Stimulated activated CD4-positive, alpha-beta T cell treated with anti-CD3 and anti-CD28 coated beads, Interleukin-4, amount 100 ng/mL, for 48 hours (primary cell): Measurements from ENCODE around the gene SEC31A.

Experiments
- DNase-seq, 2 donors: peaks; one replicate each; pipeline ENCODE4 v3.0.0-alpha.2; 2020; ENCODE audit warnings: low read depth in 2 of 2

The SEC31A gene

DNA sequence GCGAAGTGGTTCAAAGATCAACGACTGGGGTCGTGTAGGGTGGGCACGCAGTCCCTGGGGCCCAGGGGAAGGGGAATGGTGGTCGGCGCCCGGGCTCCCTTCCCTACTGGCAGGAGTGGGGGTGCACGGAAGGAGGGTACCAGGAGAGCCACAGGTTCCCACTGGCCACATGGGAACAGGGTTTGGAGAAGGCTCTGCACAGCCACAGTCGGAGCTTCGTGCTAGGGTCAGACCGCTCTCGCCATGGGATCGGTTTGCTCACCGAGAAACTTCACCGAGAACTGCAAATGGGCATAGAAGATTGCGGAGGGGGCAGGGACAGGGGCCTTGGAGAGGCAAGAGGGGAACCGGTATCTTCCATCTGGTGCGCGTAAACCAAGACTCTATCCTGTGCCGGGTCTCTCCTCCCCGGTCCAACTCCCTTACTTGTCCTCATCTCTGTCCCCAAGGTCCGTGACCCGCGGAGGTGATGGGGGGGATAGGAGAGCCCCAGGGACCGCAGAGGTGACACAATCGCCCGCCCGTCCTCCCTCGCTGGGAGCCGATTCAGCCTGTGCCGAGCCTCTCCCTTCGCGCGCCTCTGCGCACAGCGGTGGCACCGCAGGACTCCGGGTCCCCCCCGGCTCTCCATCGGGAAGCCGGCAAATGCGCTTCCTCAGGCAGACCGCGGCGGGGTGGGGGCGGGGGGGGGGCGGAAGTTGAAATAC is 93.4 kb downstream of the SEC31A start:
- no peak for DNase-seq

GRCh38 chr4:82797040-82797404 is 93.9 kb downstream of the SEC31A start:
- no peak for DNase-seq

DNA sequence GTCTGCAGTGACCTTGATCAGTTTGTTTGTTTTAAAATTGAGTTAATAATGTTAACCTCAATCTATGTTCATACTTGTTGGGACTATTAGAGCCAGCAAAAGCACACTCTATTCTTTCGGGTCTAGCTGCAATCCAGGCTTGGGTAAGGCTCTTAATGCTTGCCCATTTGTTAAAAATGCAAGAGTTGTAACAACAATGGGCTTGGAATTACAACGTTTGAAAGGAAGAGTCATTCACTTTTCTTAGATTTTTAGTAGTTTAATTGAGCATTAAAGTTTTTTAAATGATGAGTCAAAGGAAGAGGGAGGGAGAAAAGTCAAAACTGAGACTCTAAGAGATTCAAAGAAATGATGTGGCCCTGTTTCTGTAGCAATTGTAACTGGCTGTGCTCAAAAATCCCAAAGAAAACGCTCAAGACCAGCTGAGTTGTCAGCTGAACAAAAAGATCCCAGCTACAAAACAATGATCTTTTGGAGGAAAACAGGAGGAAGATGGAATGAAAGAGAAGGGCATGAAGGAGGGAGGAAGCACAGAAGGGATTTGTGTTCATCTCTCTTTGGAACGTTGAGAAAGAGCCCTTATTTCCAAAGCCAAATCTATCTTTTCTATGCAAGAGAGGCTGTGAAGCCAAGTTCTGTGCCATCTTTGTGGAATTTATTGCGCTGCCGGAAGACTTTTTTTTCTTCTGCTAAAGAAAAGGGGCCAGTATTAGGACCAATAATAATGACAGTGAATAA is 97.9 kb downstream of the SEC31A start:
- DNase-seq: no peak

- no peak for DNase-seq
Observed at GRCh38 chr4:82791179-82791578, 99.8 kb downstream of the SEC31A start.

GRCh38 chr4:82790060-82790660 is 100.8 kb downstream of the SEC31A start:
- no peak for DNase-seq

GRCh38 chr4:82789025-82789776 is 101.8 kb downstream of the SEC31A start:
- no peak for DNase-seq

- DNase-seq: no peak
Observed at GRCh38 chr4:82787342-82787741, 103.6 kb downstream of the SEC31A start.

- no peak for DNase-seq
Observed at GRCh38 chr4:82786828-82787227, 104.1 kb downstream of the SEC31A start.

- no peak for DNase-seq
Observed at GRCh38 chr4:82785611-82786400, 105.1 kb downstream of the SEC31A start.

GRCh38 chr4:82784681-82785610 is 106.0 kb downstream of the SEC31A start:
- DNase-seq: no peak

DNA sequence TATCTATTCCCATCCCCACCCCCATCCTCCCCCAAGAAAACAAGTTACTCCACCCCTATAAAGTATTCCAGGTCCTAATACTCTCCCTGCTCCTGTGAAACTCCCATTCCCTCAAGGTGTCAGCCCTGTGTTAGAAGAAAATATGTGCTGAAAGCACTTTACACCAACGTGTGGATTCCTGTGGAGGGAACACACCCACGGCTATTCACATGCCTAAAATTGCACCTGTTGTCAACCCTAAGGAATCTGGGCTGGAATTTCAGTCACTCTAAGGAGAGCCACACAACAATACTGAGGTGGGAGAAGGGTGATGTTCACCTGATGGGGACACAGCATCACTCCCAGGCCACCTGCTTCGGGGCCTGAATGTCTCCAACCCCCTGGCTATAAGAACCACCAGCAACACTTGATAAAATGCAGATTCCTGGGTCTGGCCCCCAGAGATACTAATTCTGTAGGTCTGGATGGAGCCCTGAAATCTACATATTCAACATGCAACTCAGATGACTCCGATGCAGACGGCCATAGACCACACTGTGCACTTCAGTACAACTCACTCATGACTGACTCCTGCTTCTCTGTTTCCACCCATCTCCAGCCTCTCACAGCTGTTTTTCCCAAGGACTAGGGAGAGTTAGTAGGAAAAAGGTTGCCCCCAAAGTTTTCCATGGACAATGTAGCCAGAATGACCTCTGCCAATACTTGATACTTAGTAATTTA is 108.2 kb downstream of the SEC31A start:
- DNase-seq: no peak

DNA sequence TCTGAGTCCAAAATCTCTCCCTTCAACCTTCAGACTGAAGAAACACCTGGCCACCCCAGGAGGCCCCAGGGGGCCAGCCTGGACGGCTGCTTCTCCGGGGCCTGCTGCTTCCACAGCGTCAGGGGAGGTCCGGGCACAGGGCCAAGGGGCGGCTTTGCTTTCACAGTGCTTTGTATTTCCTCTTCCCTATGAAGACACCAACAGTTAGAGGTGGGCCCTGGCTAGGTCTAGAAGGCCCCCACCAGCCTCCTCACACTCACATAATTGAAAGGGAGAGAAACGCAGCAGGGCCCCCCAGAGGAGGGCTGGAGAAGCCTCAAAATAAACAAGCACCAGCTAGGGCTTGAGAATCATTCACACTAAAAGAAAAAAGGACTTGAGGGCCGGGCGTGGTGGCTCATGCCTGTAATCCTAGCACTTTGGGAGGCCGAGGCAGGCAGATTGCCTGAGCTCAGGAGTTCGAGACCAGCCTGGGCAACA is 110.2 kb downstream of the SEC31A start:
- no peak for DNase-seq

GRCh38 chr4:82780170-82780751 is 110.7 kb downstream of the SEC31A start:
- no peak for DNase-seq

GRCh38 chr4:82779032-82779431 is 111.9 kb downstream of the SEC31A start:
- DNase-seq: no peak

DNA sequence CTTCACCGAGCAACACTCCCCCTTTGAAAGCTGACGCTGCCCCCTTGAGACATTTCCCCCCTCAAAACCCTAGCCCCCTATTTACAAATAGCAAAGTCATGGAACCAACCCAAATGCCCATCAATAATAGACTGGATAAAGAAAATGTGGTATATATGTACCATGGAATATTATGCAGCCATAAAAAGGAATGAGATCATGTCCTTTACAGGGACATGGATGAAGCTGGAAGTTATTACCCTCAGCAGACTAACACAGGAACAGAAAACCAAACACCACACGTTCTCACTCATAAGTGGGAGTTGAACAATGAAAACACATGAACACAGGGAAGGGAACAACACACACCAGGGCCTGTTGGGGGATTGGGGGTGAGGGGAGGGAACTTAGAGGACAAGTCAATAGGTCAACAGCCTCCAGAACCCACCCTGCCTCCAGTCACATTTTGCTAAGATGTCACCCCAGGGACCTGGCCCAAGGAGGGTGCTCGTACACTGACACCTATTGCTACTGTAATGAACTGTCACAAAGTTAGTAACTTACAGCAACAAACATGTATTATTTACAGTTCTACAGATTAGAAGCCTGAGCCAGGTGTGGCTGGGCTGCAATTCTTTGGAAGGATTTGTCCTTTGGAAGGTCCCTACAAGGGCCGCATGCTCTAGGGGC is 113.0 kb downstream of the SEC31A start:
- DNase-seq: no peak

DNA sequence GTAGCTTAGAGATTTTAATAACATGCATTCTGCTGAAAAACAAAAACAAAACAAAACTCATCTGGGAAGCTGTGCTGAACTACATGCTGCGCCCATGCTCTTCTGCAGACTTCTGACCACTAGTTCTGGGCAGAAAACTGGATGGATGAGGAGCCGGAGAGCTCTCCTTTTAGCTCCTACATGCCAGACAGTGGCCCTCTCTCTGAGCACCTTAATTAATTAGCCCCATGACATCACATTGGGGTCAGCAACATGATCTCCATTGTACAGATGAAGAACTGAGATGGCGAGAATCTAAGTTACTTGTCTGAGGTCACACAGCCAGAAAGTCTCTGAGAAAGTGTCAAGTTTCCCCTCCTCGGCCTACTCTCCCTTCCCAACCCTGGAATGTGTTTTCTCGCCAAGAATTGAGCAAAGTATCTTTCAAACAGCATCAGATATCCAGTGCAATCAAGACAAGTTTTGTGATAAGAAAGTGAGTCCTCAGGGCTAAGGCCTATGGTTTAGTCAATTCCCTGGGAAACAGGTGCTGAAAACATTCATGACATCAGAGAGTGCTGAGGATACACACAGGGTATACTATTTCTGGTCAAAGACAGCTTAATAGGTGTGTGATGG is 113.9 kb downstream of the SEC31A start:
- no peak for DNase-seq

DNA sequence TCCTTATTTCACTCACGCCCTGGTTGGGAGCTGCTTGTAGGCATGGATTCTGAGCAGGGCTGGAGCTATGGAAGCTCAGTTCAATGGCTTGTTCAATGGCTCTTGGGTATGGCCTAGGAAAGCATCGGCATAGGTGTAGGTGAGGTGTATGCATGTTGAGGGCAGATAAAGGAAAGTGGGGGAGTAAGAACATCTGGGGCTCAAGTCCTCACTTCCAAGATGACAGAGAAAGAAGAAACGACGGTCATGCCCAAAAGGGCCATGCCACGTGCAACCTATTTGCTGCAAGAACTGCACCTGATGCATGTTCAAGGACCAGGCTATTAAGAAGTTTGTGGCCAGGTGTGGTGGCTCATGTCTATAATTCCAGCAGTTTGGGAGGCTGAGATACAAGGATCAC is 115.7 kb downstream of the SEC31A start:
- DNase-seq: no peak

GRCh38 chr4:82774711-82775171 is 116.2 kb downstream of the SEC31A start:
- no peak for DNase-seq
